Measurements from ENCODE around the gene STRIT1.
"Not testable (repeated sequence)": the region's sequence is repeated elsewhere in the genome, so short reads cannot be mapped to it uniquely, and the experiment has no call there.

STRIT1 gene

GRCh38 chr3:155276089-155276488, 17.4 kb downstream of the STRIT1 start:
- H2BK15ac ChIP-seq (ENCODE audit: low read depth, poor library complexity, severe bottlenecking); H3K14ac ChIP-seq (ENCODE audit: low read length in 2 of 2); H3K9ac ChIP-seq (ENCODE audit: low read length); H3K36me3 ChIP-seq (ENCODE audit: control insufficient read depth in 1 of 2, insufficient read depth in 2 of 2, low read depth in 1 of 2, low read length in 2 of 2); H3K27me3 ChIP-seq (ENCODE audit: control insufficient read depth in 1 of 2, insufficient read depth in 1 of 2, low read length in 2 of 2); H3K23ac ChIP-seq (ENCODE audit: low read length in 2 of 2); DNase-seq; H4K8ac ChIP-seq (ENCODE audit: low read length); H3K4me2 ChIP-seq (ENCODE audit: low read length, poor library complexity, severe bottlenecking); H3K4me1 ChIP-seq (ENCODE audit: control insufficient read depth, insufficient read depth, low read depth, low read length); H2BK5ac ChIP-seq (ENCODE audit: low read depth, low read length, poor library complexity, severe bottlenecking); H3K4ac ChIP-seq (ENCODE audit: low read depth in 1 of 2, low read length in 2 of 2); H4K91ac ChIP-seq (ENCODE audit: low read length); H2BK120ac ChIP-seq (ENCODE audit: low read depth, low read length); H3K27ac ChIP-seq (ENCODE audit: low read length, poor library complexity, severe bottlenecking); H3K9me3 ChIP-seq (ENCODE audit: control insufficient read depth, low read length); H2BK12ac ChIP-seq (ENCODE audit: low read length in 2 of 2); H3K79me1 ChIP-seq (replicated peaks; ENCODE audit: low read length, poor library complexity, severe bottlenecking); H2AK5ac ChIP-seq (ENCODE audit: low read length, severe bottlenecking); H2AFZ ChIP-seq (ENCODE audit: low read depth, low read length); H3K18ac ChIP-seq (ENCODE audit: low read depth in 1 of 2, low read length in 2 of 2); H3K4me3 ChIP-seq (ENCODE audit: insufficient read depth in 1 of 2, low read depth in 1 of 2, low read length in 2 of 2): not testable (repeated sequence)
- 91% methylated on average over 6 of the region's 6 CpGs for WGBS

- H2AFZ ChIP-seq (ENCODE audit: low read depth, low read length); H2BK5ac ChIP-seq (ENCODE audit: low read depth, low read length, poor library complexity, severe bottlenecking); H3K18ac ChIP-seq (ENCODE audit: low read depth in 1 of 2, low read length in 2 of 2); H2AK5ac ChIP-seq (ENCODE audit: low read length, severe bottlenecking); H2BK12ac ChIP-seq (ENCODE audit: low read length in 2 of 2); H3K4me1 ChIP-seq (ENCODE audit: control insufficient read depth, insufficient read depth, low read depth, low read length); H3K23ac ChIP-seq (ENCODE audit: low read length in 2 of 2); H2BK15ac ChIP-seq (ENCODE audit: low read depth, poor library complexity, severe bottlenecking); DNase-seq; H3K9ac ChIP-seq (ENCODE audit: low read length); H3K4me2 ChIP-seq (ENCODE audit: low read length, poor library complexity, severe bottlenecking); H3K36me3 ChIP-seq (ENCODE audit: control insufficient read depth in 1 of 2, insufficient read depth in 2 of 2, low read depth in 1 of 2, low read length in 2 of 2); H3K9me3 ChIP-seq (ENCODE audit: control insufficient read depth, low read length); H2BK120ac ChIP-seq (ENCODE audit: low read depth, low read length); H4K91ac ChIP-seq (ENCODE audit: low read length); H3K4ac ChIP-seq (ENCODE audit: low read depth in 1 of 2, low read length in 2 of 2); H3K4me3 ChIP-seq (ENCODE audit: insufficient read depth in 1 of 2, low read depth in 1 of 2, low read length in 2 of 2); H3K14ac ChIP-seq (ENCODE audit: low read length in 2 of 2); H3K27ac ChIP-seq (ENCODE audit: low read length, poor library complexity, severe bottlenecking); H3K79me1 ChIP-seq (replicated peaks; ENCODE audit: low read length, poor library complexity, severe bottlenecking); H3K27me3 ChIP-seq (ENCODE audit: control insufficient read depth in 1 of 2, insufficient read depth in 1 of 2, low read length in 2 of 2); H4K8ac ChIP-seq (ENCODE audit: low read length): not testable (repeated sequence)
- WGBS: 79% methylated on average over 6 of the region's 6 CpGs
Observed at GRCh38 chr3:155275159-155275754, 18.2 kb downstream of the STRIT1 start.

DNA sequence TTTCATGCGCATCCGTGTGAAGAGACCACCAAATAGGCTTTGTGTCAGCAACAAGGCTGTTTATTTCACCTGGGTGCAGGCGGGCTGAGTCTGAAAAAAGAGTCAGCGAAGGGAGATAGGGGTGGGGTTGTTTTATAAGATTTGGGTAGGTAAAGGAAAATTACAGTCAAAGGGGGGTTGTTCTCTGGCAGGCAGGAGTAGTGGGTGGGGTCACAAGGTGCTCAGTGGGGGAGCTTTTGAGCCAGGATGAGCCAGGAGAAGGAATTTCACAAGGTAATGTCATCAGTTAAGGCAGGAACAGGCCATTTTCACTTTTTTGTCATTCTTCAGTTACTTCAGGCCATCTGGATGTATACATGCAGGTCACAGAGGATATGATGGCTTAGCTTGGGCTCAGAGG, 19.0 kb downstream of the STRIT1 start:
- WGBS: 90% methylated on average over 4 of the region's 4 CpGs
- H2BK15ac ChIP-seq (ENCODE audit: low read depth, poor library complexity, severe bottlenecking); H2AFZ ChIP-seq (ENCODE audit: low read depth, low read length); H2AK5ac ChIP-seq (ENCODE audit: low read length, severe bottlenecking); H3K4me3 ChIP-seq (ENCODE audit: insufficient read depth in 1 of 2, low read depth in 1 of 2, low read length in 2 of 2); H3K36me3 ChIP-seq (ENCODE audit: control insufficient read depth in 1 of 2, insufficient read depth in 2 of 2, low read depth in 1 of 2, low read length in 2 of 2); H3K14ac ChIP-seq (ENCODE audit: low read length in 2 of 2); H3K9me3 ChIP-seq (ENCODE audit: control insufficient read depth, low read length); H3K4me2 ChIP-seq (ENCODE audit: low read length, poor library complexity, severe bottlenecking); H3K27ac ChIP-seq (ENCODE audit: low read length, poor library complexity, severe bottlenecking); H3K79me1 ChIP-seq (replicated peaks; ENCODE audit: low read length, poor library complexity, severe bottlenecking); H3K18ac ChIP-seq (ENCODE audit: low read depth in 1 of 2, low read length in 2 of 2); H3K9ac ChIP-seq (ENCODE audit: low read length); H2BK120ac ChIP-seq (ENCODE audit: low read depth, low read length); H2BK5ac ChIP-seq (ENCODE audit: low read depth, low read length, poor library complexity, severe bottlenecking); DNase-seq; H2BK12ac ChIP-seq (ENCODE audit: low read length in 2 of 2); H3K4me1 ChIP-seq (ENCODE audit: control insufficient read depth, insufficient read depth, low read depth, low read length); H4K91ac ChIP-seq (ENCODE audit: low read length); H3K23ac ChIP-seq (ENCODE audit: low read length in 2 of 2); H4K8ac ChIP-seq (ENCODE audit: low read length); H3K4ac ChIP-seq (ENCODE audit: low read depth in 1 of 2, low read length in 2 of 2); H3K27me3 ChIP-seq (ENCODE audit: control insufficient read depth in 1 of 2, insufficient read depth in 1 of 2, low read length in 2 of 2): not testable (repeated sequence)

GRCh38 chr3:155271343-155271613, 22.2 kb downstream of the STRIT1 start:
- no peak overlapping the region for H3K18ac ChIP-seq (ENCODE audit: low read depth in 1 of 2, low read length in 2 of 2)
- H3K27ac ChIP-seq (ENCODE audit: low read length, poor library complexity, severe bottlenecking): no peak overlapping the region
- H2BK5ac ChIP-seq (ENCODE audit: low read depth, low read length, poor library complexity, severe bottlenecking): no peak overlapping the region
- no peaks in the 10 kb centered on the region for H3K9me3 ChIP-seq (ENCODE audit: control insufficient read depth, low read length)
- no peaks in the 10 kb centered on the region for H3K79me1 ChIP-seq (replicated peaks; ENCODE audit: low read length, poor library complexity, severe bottlenecking)
- H2BK120ac ChIP-seq (ENCODE audit: low read depth, low read length): no peak overlapping the region
- WGBS: 90% methylated on average over 1 of the region's 1 CpG
- no peak overlapping the region for H2AFZ ChIP-seq (ENCODE audit: low read depth, low read length)
- no peak overlapping the region for H3K4me3 ChIP-seq (ENCODE audit: insufficient read depth in 1 of 2, low read depth in 1 of 2, low read length in 2 of 2)
- no peak overlapping the region for H3K4ac ChIP-seq (ENCODE audit: low read depth in 1 of 2, low read length in 2 of 2)
- H3K4me2 ChIP-seq (ENCODE audit: low read length, poor library complexity, severe bottlenecking): no peak overlapping the region
- no peaks in the 10 kb centered on the region for H3K36me3 ChIP-seq (ENCODE audit: control insufficient read depth in 1 of 2, insufficient read depth in 2 of 2, low read depth in 1 of 2, low read length in 2 of 2)
- H3K9ac ChIP-seq (ENCODE audit: low read length): no peak overlapping the region
- no peak overlapping the region for H3K23ac ChIP-seq (ENCODE audit: low read length in 2 of 2)
- no peak overlapping the region for H3K14ac ChIP-seq (ENCODE audit: low read length in 2 of 2)
- H2BK15ac ChIP-seq (ENCODE audit: low read depth, poor library complexity, severe bottlenecking): no peak overlapping the region
- no peak overlapping the region for H4K8ac ChIP-seq (ENCODE audit: low read length)
- H4K91ac ChIP-seq (ENCODE audit: low read length): no peak overlapping the region
- DNase-seq: no peak
- no peak overlapping the region for H2AK5ac ChIP-seq (ENCODE audit: low read length, severe bottlenecking)
- H3K27me3 ChIP-seq (ENCODE audit: control insufficient read depth in 1 of 2, insufficient read depth in 1 of 2, low read length in 2 of 2): no peaks in the 10 kb centered on the region
- no peak overlapping the region for H2BK12ac ChIP-seq (ENCODE audit: low read length in 2 of 2)
- H3K4me1 ChIP-seq (ENCODE audit: control insufficient read depth, insufficient read depth, low read depth, low read length): peaks cover 7% of the 10 kb centered on the region

Data from mesenchymal stem cell (in vitro differentiated cells and primary cell).